Mammary epithelial cell (primary cell): Measurements from ENCODE around the gene TRIP12.

ENCODE experiments used
- EZH2 ChIP-seq: IDR thresholded peaks from 2 replicates; pipeline ENCODE4 v1.6.1; 2012; ENCODE audit warnings: low read length, inconsistent platforms, borderline replicate concordance
- TF ChIP-seq, protein P1 (sequence below), 2 donors: IDR thresholded peaks in 1 of 2; conservative IDR thresholded peaks in 1 of 2; 2 replicates each; pipeline ENCODE4 v1.5.1; 2011 to 2012; ENCODE audit warnings: inconsistent platforms in 2 of 2, low read length in 2 of 2, mild to moderate bottlenecking in 2 of 2, control low read depth in 1 of 2, low read depth in 1 of 2; ENCODE audit not compliant: insufficient read depth in 1 of 2; ENCODE audit errors: extremely low read depth in 1 of 2

DNA sequence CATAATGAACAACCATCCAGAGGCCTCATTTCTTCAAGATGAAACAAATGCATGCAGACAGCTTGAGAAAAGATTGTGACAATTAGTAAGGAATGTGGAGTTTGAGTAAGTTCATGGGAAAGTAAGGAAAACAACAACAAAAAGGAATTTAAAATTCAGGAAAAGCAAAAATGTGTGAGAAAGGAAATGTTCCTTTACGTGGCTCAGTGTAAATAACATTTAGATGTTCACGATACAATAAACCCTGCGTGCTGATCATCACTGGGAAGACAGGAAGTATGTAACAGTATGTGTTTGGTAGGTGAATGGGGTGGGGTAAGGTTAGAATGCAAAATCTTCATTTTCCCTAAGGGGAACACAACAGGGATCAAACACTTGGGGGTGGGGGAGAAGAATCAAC is 72.7 kb downstream of the TRIP12 start:
- TF ChIP-seq, protein P1, sequence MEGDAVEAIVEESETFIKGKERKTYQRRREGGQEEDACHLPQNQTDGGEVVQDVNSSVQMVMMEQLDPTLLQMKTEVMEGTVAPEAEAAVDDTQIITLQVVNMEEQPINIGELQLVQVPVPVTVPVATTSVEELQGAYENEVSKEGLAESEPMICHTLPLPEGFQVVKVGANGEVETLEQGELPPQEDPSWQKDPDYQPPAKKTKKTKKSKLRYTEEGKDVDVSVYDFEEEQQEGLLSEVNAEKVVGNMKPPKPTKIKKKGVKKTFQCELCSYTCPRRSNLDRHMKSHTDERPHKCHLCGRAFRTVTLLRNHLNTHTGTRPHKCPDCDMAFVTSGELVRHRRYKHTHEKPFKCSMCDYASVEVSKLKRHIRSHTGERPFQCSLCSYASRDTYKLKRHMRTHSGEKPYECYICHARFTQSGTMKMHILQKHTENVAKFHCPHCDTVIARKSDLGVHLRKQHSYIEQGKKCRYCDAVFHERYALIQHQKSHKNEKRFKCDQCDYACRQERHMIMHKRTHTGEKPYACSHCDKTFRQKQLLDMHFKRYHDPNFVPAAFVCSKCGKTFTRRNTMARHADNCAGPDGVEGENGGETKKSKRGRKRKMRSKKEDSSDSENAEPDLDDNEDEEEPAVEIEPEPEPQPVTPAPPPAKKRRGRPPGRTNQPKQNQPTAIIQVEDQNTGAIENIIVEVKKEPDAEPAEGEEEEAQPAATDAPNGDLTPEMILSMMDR (conservative IDR thresholded peaks at IDR 0.05 in 1 of 2, IDR thresholded peaks at IDR 0.05 in 1 of 2; ENCODE audit: extremely low read depth in 1 of 2, insufficient read depth in 1 of 2, low read depth in 1 of 2, low read length in 2 of 2), result no peak
- TF ChIP-seq EZH2, result no peak
